ENCODE results near the gene IFNA4. TPM values are rescaled to one million over a fixed set of nuclear protein-coding genes. Genes with fewer than 3 reads are reported as not detected.
"Not testable (repeated sequence)": the region's sequence is repeated elsewhere in the genome, so short reads cannot be mapped to it uniquely, and the experiment has no call there.

The IFNA4 gene
- total and polyA plus RNA-seq, 5 donors from 2014 or later = not detected

GRCh38 chr9:21213411-21214326 is 26.3 kb upstream of the IFNA4 start:
- not testable (repeated sequence) for H3K4me1 ChIP-seq (ENCODE audit: control insufficient read depth, insufficient read depth, low read length, poor library complexity, severe bottlenecking); H3K4me1 Mint-ChIP-seq; H3K9me3 Mint-ChIP-seq; H3K27ac Mint-ChIP-seq; ATAC-seq (ENCODE audit: low read depth in 2 of 2); H3K36me3 ChIP-seq (ENCODE audit: control insufficient read depth, insufficient read depth, low read length); H3K27ac ChIP-seq (ENCODE audit: insufficient read depth, low read length, poor library complexity, severe bottlenecking); H3K9me3 ChIP-seq (ENCODE audit: control insufficient read depth in 2 of 2, low read length in 2 of 2); H3K27me3 ChIP-seq (ENCODE audit: control insufficient read depth, insufficient read depth, low read length); H3K4me3 ChIP-seq (ENCODE audit: low read depth, low read length); H3K36me3 Mint-ChIP-seq
- DNase-seq = peak in 2 of 3 donors; percentile 2 to 26
- Mint-ChIP-seq H3K4me3 (peak overlapping the region in 2 of 4 donors; percentile 3 to 59), H3K27me3 (peaks cover 25% of the 10 kb centered on the region)

DNA sequence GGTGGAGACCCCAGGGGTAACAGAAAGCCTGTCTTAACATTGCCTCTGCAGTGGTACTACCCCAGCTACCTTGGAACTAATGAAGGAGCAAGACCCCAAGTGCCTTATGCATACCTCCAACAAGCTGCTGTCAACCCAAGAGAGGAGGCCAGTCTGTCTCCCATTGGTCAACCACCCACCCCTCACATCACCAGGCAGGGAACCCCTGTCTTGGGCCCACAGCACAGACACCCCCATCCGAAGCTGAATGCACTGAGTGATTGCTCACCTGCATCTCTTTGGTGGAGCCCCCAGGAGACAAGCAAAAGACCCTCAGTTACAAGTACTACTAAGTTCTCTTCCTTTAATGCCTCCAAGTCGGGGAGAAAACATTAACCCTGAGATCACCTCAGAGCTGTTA is 24.8 kb upstream of the IFNA4 start:
- H3K4me3 ChIP-seq (ENCODE audit: low read depth, low read length); DNase-seq; H3K4me1 ChIP-seq (ENCODE audit: control insufficient read depth, insufficient read depth, low read length, poor library complexity, severe bottlenecking); H3K4me1 Mint-ChIP-seq; H3K27ac Mint-ChIP-seq; ATAC-seq (ENCODE audit: low read depth in 2 of 2); H3K9me3 ChIP-seq (ENCODE audit: control insufficient read depth in 2 of 2, low read length in 2 of 2); H3K27me3 ChIP-seq (ENCODE audit: control insufficient read depth, insufficient read depth, low read length); H3K4me3 Mint-ChIP-seq; H3K36me3 ChIP-seq (ENCODE audit: control insufficient read depth, insufficient read depth, low read length); H3K27ac ChIP-seq (ENCODE audit: insufficient read depth, low read length, poor library complexity, severe bottlenecking); H3K36me3 Mint-ChIP-seq; H3K9me3 Mint-ChIP-seq: not testable (repeated sequence)
- peaks cover 28% of the 10 kb centered on the region for H3K27me3 Mint-ChIP-seq

- H3K36me3 Mint-ChIP-seq, H3K4me3 Mint-ChIP-seq: not testable (repeated sequence)
These were observed 23.4 kb upstream of the IFNA4 start for GRCh38 chr9:21210782-21211181.

GRCh38 chr9:21210311-21210710 is 22.9 kb upstream of the IFNA4 start:
- ATAC-seq (ENCODE audit: low read depth in 2 of 2) (no peak), DNase-seq (no peak)
- Histone ChIP-seq H3K36me3 (ENCODE audit: control insufficient read depth, insufficient read depth, low read length) (no peaks in the 10 kb centered on the region), H3K4me1 (ENCODE audit: control insufficient read depth, insufficient read depth, low read length, poor library complexity, severe bottlenecking) (no peaks in the 10 kb centered on the region), H3K27ac (ENCODE audit: insufficient read depth, low read length, poor library complexity, severe bottlenecking) (no peak overlapping the region), H3K27me3 (ENCODE audit: control insufficient read depth, insufficient read depth, low read length) (no peaks in the 10 kb centered on the region), H3K4me3 (ENCODE audit: low read depth, low read length) (no peak overlapping the region), H3K9me3 (ENCODE audit: control insufficient read depth in 2 of 2, low read length in 2 of 2) (no peaks in the 10 kb centered on the region)
- peaks cover 0 to 4% (median 2%) of the 10 kb centered on the region in 4 donors for H3K4me1 Mint-ChIP-seq
- H3K4me3 Mint-ChIP-seq = no peak overlapping the region
- H3K27me3 Mint-ChIP-seq = peaks cover 25% of the 10 kb centered on the region
- H3K9me3 Mint-ChIP-seq = no peaks in the 10 kb centered on the region
- H3K27ac Mint-ChIP-seq = no peak overlapping the region
- H3K36me3 Mint-ChIP-seq = no peaks in the 10 kb centered on the region

More at GRCh38 chr9:21210782-21211181, 23.4 kb upstream of the IFNA4 start:
- H3K4me1 Mint-ChIP-seq; ATAC-seq (ENCODE audit: low read depth in 2 of 2); H3K9me3 ChIP-seq (ENCODE audit: control insufficient read depth in 2 of 2, low read length in 2 of 2); H3K4me3 ChIP-seq (ENCODE audit: low read depth, low read length); H3K36me3 ChIP-seq (ENCODE audit: control insufficient read depth, insufficient read depth, low read length); DNase-seq; H3K9me3 Mint-ChIP-seq; H3K27ac ChIP-seq (ENCODE audit: insufficient read depth, low read length, poor library complexity, severe bottlenecking); H3K4me1 ChIP-seq (ENCODE audit: control insufficient read depth, insufficient read depth, low read length, poor library complexity, severe bottlenecking); H3K27me3 ChIP-seq (ENCODE audit: control insufficient read depth, insufficient read depth, low read length); H3K27ac Mint-ChIP-seq: not testable (repeated sequence)
- H3K27me3 Mint-ChIP-seq = peaks cover 26% of the 10 kb centered on the region

DNA sequence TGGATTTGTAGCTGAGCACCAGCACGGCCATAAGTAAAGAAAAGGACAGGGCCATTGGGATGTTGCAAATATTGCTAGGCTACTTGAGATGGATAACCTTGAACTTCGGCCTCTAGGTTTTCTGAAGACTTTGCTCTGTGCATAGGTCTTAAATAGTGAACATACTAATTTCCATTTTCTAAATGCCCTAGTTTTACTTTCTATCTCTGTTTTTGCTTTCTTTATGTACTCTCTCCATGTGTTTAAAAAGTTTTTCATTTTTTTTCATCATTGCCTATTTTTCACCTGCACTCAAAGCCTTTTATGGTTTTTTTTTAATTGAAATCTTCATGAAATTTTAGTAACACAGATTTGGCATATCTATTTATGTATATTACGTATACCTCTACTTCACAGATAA is 19.7 kb upstream of the IFNA4 start, which contains the start of gene IFNA10:
Gene IFNA10, minus strand, starts transcription at position 101 of the 400 bp plus-strand sequence. Its CDS starts 46 bp downstream, at position 55.
- not testable (repeated sequence) for H3K4me3 Mint-ChIP-seq; DNase-seq; H3K27ac Mint-ChIP-seq; H3K4me1 Mint-ChIP-seq; H3K27ac ChIP-seq (ENCODE audit: insufficient read depth, low read length, poor library complexity, severe bottlenecking); H3K27me3 ChIP-seq (ENCODE audit: control insufficient read depth, insufficient read depth, low read length); H3K36me3 ChIP-seq (ENCODE audit: control insufficient read depth, insufficient read depth, low read length); H3K9me3 ChIP-seq (ENCODE audit: control insufficient read depth in 2 of 2, low read length in 2 of 2); ATAC-seq (ENCODE audit: low read depth in 2 of 2); H3K9me3 Mint-ChIP-seq; H3K4me1 ChIP-seq (ENCODE audit: control insufficient read depth, insufficient read depth, low read length, poor library complexity, severe bottlenecking); H3K4me3 ChIP-seq (ENCODE audit: low read depth, low read length); H3K36me3 Mint-ChIP-seq
- peaks cover 20% of the 10 kb centered on the region for H3K27me3 Mint-ChIP-seq

DNA sequence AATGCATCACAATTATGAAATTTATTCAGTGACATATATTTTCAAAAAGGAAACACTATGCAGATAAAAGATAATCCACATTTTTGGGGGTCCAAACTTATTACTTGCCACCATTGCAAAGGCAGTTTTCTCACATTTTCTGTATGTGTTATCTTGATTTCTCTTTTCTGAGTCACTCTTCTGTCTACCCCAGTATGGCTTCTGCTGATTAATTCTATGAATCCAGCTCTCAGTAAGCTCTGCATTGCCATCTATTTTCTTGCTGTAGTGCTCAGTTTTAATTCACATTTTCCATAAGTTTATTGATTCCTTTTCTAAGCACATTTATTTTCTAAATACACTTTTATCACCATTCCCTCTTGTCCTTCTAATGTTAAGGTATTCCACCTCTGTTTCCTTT is 17.8 kb upstream of the IFNA4 start:
- peaks cover 0 to 3% (median 0%) of the 10 kb centered on the region in 7 donors for H3K9me3 Mint-ChIP-seq
- Histone ChIP-seq H3K9me3 (ENCODE audit: control insufficient read depth in 2 of 2, low read length in 2 of 2) (no peaks in the 10 kb centered on the region), H3K4me1 (ENCODE audit: control insufficient read depth, insufficient read depth, low read length, poor library complexity, severe bottlenecking) (no peaks in the 10 kb centered on the region), H3K27me3 (ENCODE audit: control insufficient read depth, insufficient read depth, low read length) (peaks cover 2% of the 10 kb centered on the region), H3K36me3 (ENCODE audit: control insufficient read depth, insufficient read depth, low read length) (no peaks in the 10 kb centered on the region), H3K4me3 (ENCODE audit: low read depth, low read length) (no peak overlapping the region), H3K27ac (ENCODE audit: insufficient read depth, low read length, poor library complexity, severe bottlenecking) (no peak overlapping the region)
- no peak for DNase-seq
- H3K36me3 Mint-ChIP-seq = no peaks in the 10 kb centered on the region
- no peak for ATAC-seq (ENCODE audit: low read depth in 2 of 2)
- H3K27me3 Mint-ChIP-seq = peaks cover 24% of the 10 kb centered on the region
- no peak overlapping the region for H3K4me3 Mint-ChIP-seq
- no peaks in the 10 kb centered on the region for H3K4me1 Mint-ChIP-seq
- H3K27ac Mint-ChIP-seq = no peak overlapping the region

GRCh38 chr9:21202105-21202504 is 14.7 kb upstream of the IFNA4 start, which contains the start of gene IFNA7:
Gene IFNA7 (minus strand): TSS chr9:21202205. CDS start chr9:21202165, 40 bp downstream.
- H3K27me3 ChIP-seq (ENCODE audit: control insufficient read depth, insufficient read depth, low read length); H3K4me1 Mint-ChIP-seq; H3K9me3 Mint-ChIP-seq; H3K27ac ChIP-seq (ENCODE audit: insufficient read depth, low read length, poor library complexity, severe bottlenecking); DNase-seq; H3K36me3 Mint-ChIP-seq; H3K36me3 ChIP-seq (ENCODE audit: control insufficient read depth, insufficient read depth, low read length); H3K4me3 Mint-ChIP-seq; H3K4me1 ChIP-seq (ENCODE audit: control insufficient read depth, insufficient read depth, low read length, poor library complexity, severe bottlenecking); H3K27ac Mint-ChIP-seq; H3K9me3 ChIP-seq (ENCODE audit: control insufficient read depth in 2 of 2, low read length in 2 of 2); H3K4me3 ChIP-seq (ENCODE audit: low read depth, low read length); ATAC-seq (ENCODE audit: low read depth in 2 of 2): not testable (repeated sequence)
- H3K27me3 Mint-ChIP-seq = peaks cover 23% of the 10 kb centered on the region
